Inferior parietal cortex (tissue), 1 donor: Measurements from ENCODE around the gene TLCD1.
A peak's percentile ranks its signal among the peaks of the same experiment; 100 is the strongest.

Source experiments
- DNase-seq: peaks from one replicate; pipeline ENCODE4 v3.0.0-alpha.2; 2016; ENCODE audit errors: extremely low spot score

TLCD1 gene

GRCh38 chr17:28712705-28713415, 13.2 kb downstream of the TLCD1 start:
- no peak for DNase-seq

DNA sequence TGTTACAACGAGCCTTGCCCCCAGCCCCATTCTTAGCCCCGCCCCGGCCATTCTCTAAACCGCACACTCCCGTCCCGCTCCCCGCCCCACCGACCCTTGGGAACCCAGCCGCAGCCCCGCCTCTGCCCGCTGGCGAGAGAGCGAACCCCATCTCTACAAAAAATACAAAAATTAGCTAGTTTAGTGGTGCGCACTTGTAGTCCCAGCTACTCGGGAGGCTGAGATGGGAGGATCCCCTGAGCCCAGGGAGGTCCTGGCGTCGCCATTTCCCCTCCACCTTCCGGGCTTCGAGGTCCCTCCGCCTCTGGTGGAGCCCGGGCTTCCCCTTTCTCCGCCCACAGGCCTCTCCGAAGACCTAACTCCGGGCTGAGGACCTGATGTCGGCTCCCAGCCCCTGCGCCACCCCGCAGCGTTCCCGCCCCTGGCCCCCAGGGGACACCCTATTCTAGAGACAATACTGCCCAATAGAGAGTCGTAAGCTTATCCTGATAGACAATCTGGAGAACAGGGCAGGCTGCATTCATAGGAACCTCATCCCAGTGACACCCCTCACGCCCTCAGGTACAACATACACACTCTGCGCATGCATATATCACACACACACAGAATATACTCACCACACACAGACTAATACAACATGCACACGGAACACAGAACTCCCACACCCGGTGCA, 13.9 kb downstream of the TLCD1 start:
- no peak for DNase-seq

DNA sequence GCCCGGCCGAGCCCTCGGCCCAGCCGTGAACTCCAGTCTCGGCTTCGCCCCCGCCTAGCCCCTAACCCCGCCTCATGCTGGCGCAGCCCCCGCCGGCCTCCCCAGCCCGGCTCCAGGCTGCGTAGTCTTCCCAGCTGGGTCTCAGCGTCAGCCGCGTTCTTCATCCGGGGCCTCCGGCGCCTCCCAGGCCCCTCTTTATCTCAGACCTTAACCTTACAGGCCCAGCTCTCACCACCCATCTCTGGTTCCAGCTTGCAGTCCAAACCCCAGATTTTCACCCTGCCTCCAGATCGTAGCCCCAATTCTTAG, 14.4 kb downstream of the TLCD1 start, which contains the start of gene PROCA1:
TSS of gene PROCA1 (minus strand) at position 166 of the 309 bp plus-strand sequence. CDS start 228 bp downstream, outside the sequence.
- DNase-seq: no peak

DNA sequence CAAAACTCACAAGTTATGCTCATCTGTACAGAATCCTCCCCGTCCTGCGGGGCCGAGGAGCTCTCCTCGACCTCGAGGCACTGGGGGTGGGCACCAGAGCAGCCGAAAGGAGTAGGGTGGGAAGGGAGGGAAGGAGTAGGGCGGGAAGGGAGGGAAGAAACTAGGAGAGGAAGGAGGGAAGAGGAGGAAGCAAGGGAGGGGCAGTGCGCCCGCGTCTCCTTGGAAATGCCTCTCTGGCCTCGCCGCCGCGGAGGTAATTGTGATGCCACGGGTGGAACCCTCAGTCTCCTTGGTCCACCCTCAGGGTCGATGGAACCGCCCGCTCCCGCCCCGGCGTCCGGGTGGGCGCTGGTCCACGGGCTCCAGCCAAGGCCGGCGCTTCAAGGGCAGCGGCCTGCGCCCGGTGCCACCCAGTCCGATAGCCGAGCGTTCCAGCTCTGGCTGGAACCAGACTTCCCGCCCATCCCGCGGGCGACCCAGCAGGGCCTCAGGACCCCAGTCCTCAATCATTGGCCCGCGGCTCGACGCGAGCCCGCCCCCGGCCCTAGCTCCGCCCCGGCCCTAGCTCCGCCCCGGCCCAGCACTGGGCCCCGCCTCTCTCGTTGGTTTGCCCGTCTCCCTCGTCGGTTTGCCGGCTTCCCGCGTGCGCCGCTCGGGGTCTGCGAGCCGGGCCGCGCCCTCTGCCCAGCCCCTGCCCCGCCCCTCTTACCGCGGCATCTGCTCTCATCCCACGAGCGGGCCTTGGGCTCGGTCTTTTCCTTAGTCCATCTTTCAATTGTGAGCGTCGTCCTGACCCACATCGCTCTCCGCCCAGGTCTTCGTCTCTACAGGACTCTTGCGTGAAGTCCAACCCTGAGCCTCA, 14.9 kb downstream of the TLCD1 start:
- peak; percentile 74 for DNase-seq

DNA sequence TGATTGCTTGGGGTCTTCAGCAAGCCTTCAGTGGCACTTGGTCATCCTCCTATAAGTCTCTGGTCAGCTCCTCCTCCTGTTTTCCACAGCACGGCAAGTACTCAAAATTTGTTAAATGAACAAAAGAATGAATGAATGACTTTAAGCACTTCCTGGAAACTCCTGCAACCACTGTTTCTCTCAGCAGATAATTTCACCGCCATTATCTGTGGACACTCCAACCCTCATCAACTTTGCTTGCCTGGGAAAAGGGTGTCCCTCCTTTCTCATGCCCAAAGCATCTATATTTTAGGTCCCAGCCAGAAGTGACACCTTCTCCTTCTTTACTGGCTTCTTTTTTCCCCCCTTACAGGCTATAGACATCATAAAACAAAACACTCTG, 18.7 kb downstream of the TLCD1 start:
- DNase-seq: no peak

DNA sequence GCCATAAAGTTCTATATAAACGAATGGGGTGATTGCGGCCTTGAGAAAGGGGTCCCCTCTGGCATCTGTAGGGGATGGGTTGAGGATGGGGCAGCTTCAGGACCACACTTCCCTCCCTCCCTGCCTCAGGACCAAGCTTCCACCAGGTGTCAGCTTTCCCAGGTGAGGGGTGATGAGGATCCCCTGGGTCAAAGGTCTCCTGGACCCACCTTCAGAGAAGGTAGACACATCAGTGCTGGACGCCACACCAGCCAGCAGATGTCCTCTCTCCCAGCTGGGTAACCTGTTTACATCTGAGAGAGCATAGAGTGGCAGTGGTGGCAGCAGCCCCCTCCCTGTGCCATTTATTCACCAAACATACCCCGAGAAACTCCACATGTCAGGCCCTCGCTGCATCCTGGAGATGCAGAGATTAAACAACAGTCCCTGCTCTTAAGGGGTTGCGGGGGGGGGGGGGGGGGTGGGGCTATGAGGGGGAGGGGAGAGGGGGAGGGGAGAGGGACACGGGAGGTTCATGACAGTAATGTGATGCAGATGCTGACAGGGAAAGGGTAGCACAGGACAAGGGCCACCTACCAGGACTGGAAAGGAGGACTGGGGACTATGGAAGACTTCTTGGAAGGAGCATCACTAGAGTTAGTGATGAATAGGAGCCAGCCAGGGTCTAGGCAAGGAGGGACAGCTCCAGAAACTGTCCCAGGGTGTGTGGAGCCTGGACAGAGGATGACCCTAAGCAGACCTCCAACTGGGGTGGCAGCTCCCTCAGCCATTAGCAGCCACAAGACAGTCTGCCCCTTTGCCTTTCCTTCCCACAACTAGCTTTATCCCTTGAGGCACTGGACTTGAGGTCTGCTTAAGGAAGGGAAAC, 19.3 kb downstream of the TLCD1 start:
- no peak for DNase-seq

GRCh38 chr17:28705728-28706334, 20.2 kb downstream of the TLCD1 start:
- DNase-seq: no peak

DNA sequence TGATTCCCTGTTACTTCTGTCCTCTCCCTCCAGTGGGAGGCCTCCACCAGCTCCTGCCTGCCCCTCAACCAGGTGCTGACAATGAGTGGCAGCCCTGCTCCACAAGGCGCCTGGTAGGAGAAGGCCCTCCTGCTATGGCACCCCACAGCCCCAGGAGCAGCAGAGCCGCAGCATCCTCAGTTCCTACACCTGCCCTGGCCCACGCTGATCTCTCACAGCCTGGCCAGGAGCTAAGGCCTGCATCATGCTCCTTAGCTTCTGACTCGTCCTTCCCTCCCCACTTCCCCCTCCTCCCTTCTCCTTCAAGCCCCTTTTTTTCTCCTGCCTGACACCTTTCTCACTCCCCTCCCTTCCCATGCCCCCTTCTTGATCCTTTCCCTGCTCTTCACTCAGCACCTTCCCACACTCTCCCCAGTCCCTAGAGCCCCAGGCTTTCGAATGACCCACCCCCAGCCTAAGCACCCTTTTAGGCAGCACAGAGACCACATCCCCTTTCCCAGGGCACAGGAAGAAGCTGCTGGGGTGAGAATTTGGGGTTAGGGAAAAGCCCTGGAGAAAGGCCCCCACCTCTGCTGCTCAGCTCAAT, 20.9 kb downstream of the TLCD1 start:
- no peak for DNase-seq

GRCh38 chr17:28704219-28704858, 21.7 kb downstream of the TLCD1 start:
- DNase-seq: no peak

GRCh38 chr17:28703552-28704218, 22.3 kb downstream of the TLCD1 start:
- DNase-seq: no peak

DNA sequence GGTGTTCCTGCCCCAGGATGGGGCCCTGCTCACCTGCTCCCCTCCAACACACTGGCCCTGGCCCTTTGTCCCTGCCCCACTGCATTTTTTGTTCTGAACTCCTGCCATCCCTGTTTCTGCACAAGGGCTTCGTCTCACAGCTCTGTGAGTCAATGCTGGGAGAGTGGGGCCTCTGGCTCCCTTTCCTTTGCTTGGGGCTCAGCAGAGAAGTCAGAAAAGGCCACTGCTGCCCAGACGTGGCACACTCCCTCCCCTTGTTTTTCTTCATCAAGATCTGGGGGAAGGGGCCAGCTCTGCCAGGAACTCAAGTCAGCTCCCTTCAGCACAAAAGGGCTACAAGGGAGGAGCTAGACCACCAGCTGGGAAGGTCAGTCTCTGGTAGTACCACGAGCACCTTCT, 23.3 kb downstream of the TLCD1 start:
- DNase-seq: no peak

GRCh38 chr17:28702026-28702751, 23.8 kb downstream of the TLCD1 start:
- peak; percentile 63 for DNase-seq

DNA sequence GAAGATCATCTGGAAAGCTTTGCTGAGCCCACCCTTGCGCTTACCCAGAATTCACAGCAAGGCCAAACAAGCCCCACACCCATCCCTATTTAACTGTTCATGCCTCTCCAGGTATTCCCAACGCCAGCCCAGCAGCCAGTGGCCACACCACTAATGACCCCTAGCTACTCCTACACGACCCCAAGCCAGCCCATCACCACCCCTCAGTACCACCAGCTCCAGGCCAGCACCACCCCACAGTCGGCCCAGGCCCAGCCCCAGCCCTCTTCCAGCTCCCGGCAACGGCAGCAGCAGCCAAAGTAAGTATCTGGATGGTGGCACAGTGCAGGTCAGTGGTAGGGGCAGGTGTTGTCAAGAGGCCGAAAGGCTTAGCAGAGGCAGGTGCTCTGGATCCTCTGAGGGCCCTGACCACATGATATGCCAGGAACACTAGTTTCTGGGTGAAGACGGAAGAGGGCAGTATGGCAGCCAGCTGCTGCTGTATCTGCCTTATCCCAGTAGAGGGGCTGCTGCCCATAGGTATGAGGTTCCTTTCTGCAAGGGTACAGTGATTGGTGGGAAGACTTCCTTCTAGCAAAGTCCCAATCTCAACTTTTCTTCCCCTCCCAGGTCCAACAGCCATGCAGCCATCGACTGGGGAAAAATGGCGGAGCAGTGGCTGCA, 25.1 kb downstream of the TLCD1 start:
- no peak for DNase-seq

- no peak for DNase-seq
These were observed 25.8 kb downstream of the TLCD1 start for GRCh38 chr17:28700278-28700677.

- DNase-seq: no peak
These were observed 27.6 kb downstream of the TLCD1 start for GRCh38 chr17:28698253-28698941.

DNA sequence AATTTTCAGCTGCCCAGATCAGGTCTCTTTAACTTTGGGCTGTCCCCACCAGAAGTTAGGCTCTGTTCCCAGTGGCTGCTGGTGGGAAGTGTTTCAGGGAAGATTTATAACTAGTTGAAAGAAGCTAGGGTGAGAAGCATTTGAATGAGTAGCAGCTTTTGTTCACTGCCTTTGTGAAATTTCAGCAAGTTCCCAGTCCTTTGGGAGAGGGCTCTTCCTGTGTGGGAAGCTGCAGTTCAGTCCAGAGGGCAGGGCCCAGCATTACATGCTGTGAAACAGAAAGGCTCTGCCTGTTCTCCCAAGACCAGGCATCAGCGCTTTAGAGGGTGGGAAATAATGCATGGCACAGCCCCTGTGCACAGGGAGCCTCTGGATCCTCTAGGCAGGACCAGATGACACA, 32.2 kb downstream of the TLCD1 start:
- DNase-seq: no peak

DNA sequence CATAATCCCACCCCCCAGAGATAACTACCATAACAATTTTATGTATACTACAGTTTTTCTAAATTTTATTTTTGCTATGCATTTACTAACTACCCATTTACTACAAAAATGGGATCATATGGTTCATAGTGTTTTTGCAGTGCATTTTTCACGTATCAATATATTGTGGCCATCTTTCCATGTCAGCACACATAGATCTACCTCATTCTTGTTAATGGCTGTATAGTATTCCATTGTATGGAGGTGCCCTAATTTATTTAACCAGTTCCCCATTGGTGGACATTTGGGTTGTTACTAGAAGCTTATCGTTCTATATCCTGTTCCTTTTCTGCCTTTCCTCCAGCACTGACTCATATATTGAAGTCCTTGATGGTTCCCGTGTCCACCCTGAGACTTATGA, 37.0 kb downstream of the TLCD1 start:
- no peak for DNase-seq

- DNase-seq: no peak
These were observed 37.6 kb downstream of the TLCD1 start for GRCh38 chr17:28688481-28688880.
